IMR-90 (cell line): ENCODE data around the gene PSD2.

Source experiments
- BHLHE40 ChIP-seq: fragments of 150-350 bp; IDR thresholded peaks from 2 replicates; pipeline ENCODE4 v1.6.1; 2016; ENCODE audit warnings: mild to moderate bottlenecking, low read depth, low read length
- ELK1 ChIP-seq: fragments of 150-350 bp; IDR thresholded peaks from 2 replicates; pipeline ENCODE4 v1.6.1; 2016; ENCODE audit warnings: low read depth, mild to moderate bottlenecking, low read length, moderate library complexity, borderline replicate concordance
- POLR2A ChIP-seq: IDR thresholded peaks from 2 replicates; pipeline ENCODE4 v1.6.1; 2012; ENCODE audit warnings: mild to moderate bottlenecking, low read depth, low read length
- RAD21 ChIP-seq: IDR thresholded peaks from 2 replicates; pipeline ENCODE4 v1.6.1; 2012; ENCODE audit warnings: low read length, improper control_type of control experiment
- RFX5 ChIP-seq: IDR thresholded peaks from 2 replicates; pipeline ENCODE4 v1.8.0; 2012; ENCODE audit warnings: low read depth, mild to moderate bottlenecking, low read length, moderate library complexity
- USF2 ChIP-seq: fragments of 150-350 bp; IDR thresholded peaks from 2 replicates; pipeline ENCODE4 v1.6.1; 2017; ENCODE audit warnings: mild to moderate bottlenecking, antibody characterized with exemption, low read length, low read depth
- TF ChIP-seq, protein P1 (sequence below): conservative IDR thresholded peaks from 2 replicates; pipeline ENCODE4 v1.5.1; 2012; ENCODE audit warnings: mild to moderate bottlenecking, low read depth, low read length, improper control_type of control experiment

DNA sequence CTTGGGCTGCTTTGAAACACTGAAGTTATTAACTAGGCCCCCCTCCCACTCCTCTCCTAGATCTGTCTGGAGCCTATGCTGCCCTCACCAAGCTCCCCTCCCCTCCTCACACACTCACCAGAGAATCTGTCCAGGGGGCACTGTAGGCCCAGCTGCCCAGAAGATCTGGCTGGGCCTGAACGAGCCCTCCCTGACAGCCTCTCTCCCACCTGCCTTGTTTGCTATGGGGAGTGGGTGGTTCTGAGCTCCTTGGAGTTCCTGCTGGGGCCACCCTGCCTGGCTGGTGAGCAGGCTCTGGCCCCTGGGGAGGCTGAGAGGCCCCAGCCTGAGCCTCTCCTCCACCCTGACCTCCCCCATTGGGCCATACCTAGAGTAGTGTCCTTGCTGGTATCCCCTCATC lies 75.1 kb downstream of the PSD2 start:
- TF ChIP-seq, protein P1, sequence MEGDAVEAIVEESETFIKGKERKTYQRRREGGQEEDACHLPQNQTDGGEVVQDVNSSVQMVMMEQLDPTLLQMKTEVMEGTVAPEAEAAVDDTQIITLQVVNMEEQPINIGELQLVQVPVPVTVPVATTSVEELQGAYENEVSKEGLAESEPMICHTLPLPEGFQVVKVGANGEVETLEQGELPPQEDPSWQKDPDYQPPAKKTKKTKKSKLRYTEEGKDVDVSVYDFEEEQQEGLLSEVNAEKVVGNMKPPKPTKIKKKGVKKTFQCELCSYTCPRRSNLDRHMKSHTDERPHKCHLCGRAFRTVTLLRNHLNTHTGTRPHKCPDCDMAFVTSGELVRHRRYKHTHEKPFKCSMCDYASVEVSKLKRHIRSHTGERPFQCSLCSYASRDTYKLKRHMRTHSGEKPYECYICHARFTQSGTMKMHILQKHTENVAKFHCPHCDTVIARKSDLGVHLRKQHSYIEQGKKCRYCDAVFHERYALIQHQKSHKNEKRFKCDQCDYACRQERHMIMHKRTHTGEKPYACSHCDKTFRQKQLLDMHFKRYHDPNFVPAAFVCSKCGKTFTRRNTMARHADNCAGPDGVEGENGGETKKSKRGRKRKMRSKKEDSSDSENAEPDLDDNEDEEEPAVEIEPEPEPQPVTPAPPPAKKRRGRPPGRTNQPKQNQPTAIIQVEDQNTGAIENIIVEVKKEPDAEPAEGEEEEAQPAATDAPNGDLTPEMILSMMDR, result no peak
- TF ChIP-seq POLR2A (no peak), USF2 (no peak), RAD21 (no peak), RFX5 (no peak), BHLHE40 (no peak), ELK1 (no peak)
